K562 (cell line): ENCODE measurements around the gene NRXN3. TPM values are rescaled to one million over a fixed set of nuclear protein-coding genes. Genes with fewer than 3 reads are reported as not detected.

Source experiments
- ATAC-seq: fragments of 200-7000 bp; cut with Tn5 transposase; 3 replicates; pipeline ENCODE4 v1.9.1; 2020; ENCODE audit warnings: moderate library complexity
- BruUV-seq: library from RNA; stranded (reverse); fragments of 400-500 nt; replicated peaks from 2 replicates; lab custom pipeline; 2021; lab: Mats Ljungman, UMichigan
- CTCF ChIA-PET: fragments of 300-600 bp; formaldehyde crosslinking; extraction: SDS; loops from one replicate; lab custom pipeline; 2021; ENCODE audit warnings: low intra/inter-chr PET ratio; lab: Yijun Ruan, JAX
- POLR2A ChIA-PET: fragments of 300-600, 350-650 bp; sonication (Branson Sonifier 250); formaldehyde crosslinking; extraction: SDS; loops from one replicate; lab custom pipeline; 2021; ENCODE audit warnings: antibody characterized with exemption, inconsistent platforms; lab: Yijun Ruan, JAX
- DNase-seq, 4 experiments: peaks; one replicate each; pipeline versions ENCODE4 v3.0.0 to v3.0.0-alpha.2; 2011 to 2018; ENCODE audit warnings: low spot score in 3 of 4, mixed read lengths in 3 of 4; ENCODE audit errors: extremely low read depth in 1 of 4
- FAIRE-seq: peaks from 2 replicates; lab custom pipeline; 2011; peaks lifted over from hg19 to GRCh38; lab: Jason Lieb, UNC
- H2AFZ ChIP-seq: 2 replicates; pipeline ENCODE4 v1.6.0; 2011; ENCODE audit warnings: low read depth, low read length, control low read depth, inconsistent platforms
- H3K27ac ChIP-seq: fragments of 200-600 bp; 3 replicates; pipeline ENCODE4 v1.8.0; 2011; ENCODE audit warnings: low read depth, mild to moderate bottlenecking, control low read depth, inconsistent platforms, low read length, moderate library complexity, mixed read lengths; ENCODE audit errors: extremely low read depth
- H3K27me3 ChIP-seq, 2 experiments: fragments of 300-600 bp in 1 of 2; 2 replicates in 1 of 2; 3 replicates in 1 of 2; pipeline versions ENCODE4 v1.6.0 to v1.8.0; 2011; ENCODE audit warnings: inconsistent platforms in 2 of 2, low read length in 2 of 2, mild to moderate bottlenecking in 1 of 2, mixed read lengths in 1 of 2, moderate library complexity in 1 of 2; ENCODE audit not compliant: control insufficient read depth in 2 of 2, insufficient read depth in 2 of 2
- H3K36me3 ChIP-seq: fragments of 300-600 bp; 3 replicates; pipeline ENCODE4 v1.8.0; 2011; ENCODE audit warnings: mild to moderate bottlenecking, low read length, inconsistent platforms; ENCODE audit not compliant: control insufficient read depth, insufficient read depth
- H3K4me1 ChIP-seq, 2 experiments: fragments of 200-600 bp in 1 of 2; replicated peaks in 1 of 2; 2 replicates in 1 of 2; 3 replicates in 1 of 2; pipeline versions ENCODE4 v1.5.1 to v1.8.0; 2011; ENCODE audit warnings: inconsistent platforms in 2 of 2, low read length in 2 of 2, mild to moderate bottlenecking in 1 of 2, mixed read lengths in 1 of 2, moderate library complexity in 1 of 2; ENCODE audit not compliant: control insufficient read depth in 2 of 2, insufficient read depth in 2 of 2
- H3K4me2 ChIP-seq: 2 replicates; pipeline ENCODE4 v1.6.1; 2011; ENCODE audit warnings: low read length, control low read depth, inconsistent platforms, mixed read lengths; ENCODE audit not compliant: insufficient read depth
- H3K4me3 ChIP-seq: fragments of 200-600 bp; sonication (generic), shearing (Covaris generic); 2 replicates; pipeline ENCODE4 v1.5.1; 2016; ENCODE audit warnings: control low read depth, inconsistent platforms
- H3K79me2 ChIP-seq: fragments of 200-600 bp; 3 replicates; pipeline ENCODE4 v1.8.0; 2011; ENCODE audit warnings: low read length, inconsistent platforms; ENCODE audit not compliant: control insufficient read depth, insufficient read depth
- H3K9ac ChIP-seq, 2 experiments: 2 replicates each; pipeline versions ENCODE4 v1.6.0 to v1.6.1; 2011; ENCODE audit warnings: low read depth in 2 of 2, low read length in 2 of 2, control low read depth in 1 of 2, inconsistent platforms in 1 of 2, mild to moderate bottlenecking in 1 of 2, mixed read lengths in 1 of 2; ENCODE audit not compliant: insufficient read depth in 1 of 2
- H3K9me1 ChIP-seq: one replicate; pipeline ENCODE4 v1.6.0; 2011; ENCODE audit warnings: inconsistent platforms, mild to moderate bottlenecking, low read length, moderate library complexity; ENCODE audit not compliant: control insufficient read depth, insufficient read depth
- H3K9me3 ChIP-seq: replicated peaks from 2 replicates; pipeline ENCODE4 v1.5.1; 2011; ENCODE audit warnings: low read depth, low read length, inconsistent platforms; ENCODE audit not compliant: control insufficient read depth, insufficient read depth
- H4K20me1 ChIP-seq: replicated peaks from 2 replicates; pipeline ENCODE4 v1.6.1; 2011; ENCODE audit warnings: low read length, inconsistent platforms, mixed read lengths; ENCODE audit not compliant: control insufficient read depth, insufficient read depth
- CTBP1 ChIP-seq: fragments of 450-650 bp; IDR thresholded peaks from 2 replicates; pipeline ENCODE4 v1.6.1; 2016; ENCODE audit warnings: borderline replicate concordance
- NFE2 ChIP-seq: IDR thresholded peaks from 2 replicates; pipeline ENCODE4 v1.6.1; 2014; ENCODE audit warnings: antibody characterized with exemption, low read depth
- NR2C1 ChIP-seq, 2 experiments: fragments of 450-650 bp; IDR thresholded peaks; 2 replicates each; pipeline ENCODE4 v1.6.1; 2017; ENCODE audit warnings: mild to moderate bottlenecking in 2 of 2, antibody characterized with exemption in 1 of 2, inconsistent platforms in 1 of 2, missing compliant biosample characterization in 1 of 2, missing genetic modification characterization in 1 of 2
- PRPF4 ChIP-seq: fragments of 200-400 bp; formaldehyde crosslinking; IDR thresholded peaks from one replicate; pipeline ENCODE4 v1.6.1; 2017; ENCODE audit warnings: low read length, low read depth, mild to moderate bottlenecking; ENCODE audit not compliant: insufficient read depth, poor library complexity, severe bottlenecking
- SMAD1 ChIP-seq: fragments of 150-350 bp; IDR thresholded peaks from 2 replicates; pipeline ENCODE4 v1.6.1; 2014; ENCODE audit warnings: low read length, low read depth; ENCODE audit not compliant: partially characterized antibody
- SMARCA5 ChIP-seq: fragments of 450-650 bp; IDR thresholded peaks from 2 replicates; pipeline ENCODE4 v1.6.1; 2016
- SRSF9 ChIP-seq: fragments of 200-400 bp; formaldehyde crosslinking; IDR thresholded peaks from 2 replicates; pipeline ENCODE4 v1.6.1; 2017; ENCODE audit warnings: low read depth, low read length, borderline replicate concordance
- WGBS: fragments of 100-300 bp; shearing (Covaris generic); methylation state at CpG from one replicate; pipeline ENCODE4 v1.1.6; 2016; ENCODE audit warnings: low coverage, mixed read lengths; ENCODE audit not compliant: insufficient coverage; ENCODE audit errors: missing lambda C conversion rate; 5-methylcytosine and 5-hydroxymethylcytosine counted together
- in situ Hi-C: fragments of 300-500 bp; cut with MboI; formaldehyde crosslinking; loops from 4 replicates; pipeline ENCODE4 v1.15.0; 2018; ENCODE audit warnings: inconsistent platforms, mixed read lengths
- intact Hi-C: fragments of 100-400 bp; cut with micrococcal nuclease; formaldehyde crosslinking; loops from 2 replicates; pipeline ENCODE4 v1.14.2; 2022
- polyA plus RNA-seq, 8 experiments: library from polyadenylated mRNA; depleted of rRNA in 4 of 8; stranded (reverse) in 5 of 8; unstranded in 3 of 8; fragments of >200 nt; fragmentation: Nextera tagmentation in 2 of 8; fragmentation: Illumina TruSeq in 1 of 8; extraction: Ambion mirVana in 2 of 8; extraction: Trizol in 1 of 8; gene quantifications; 2 replicates each; pipeline versions ENCODE4 v1.2.1 to v1.2.3, GENCODE V29; 2011 to 2014; ENCODE audit warnings: inconsistent platforms in 1 of 8, missing spikeins in 1 of 8
- total RNA-seq, 7 experiments: library from RNA; depleted of rRNA in 6 of 7; stranded (reverse); fragments of >200 nt in 6 of 7; fragmentation: Illumina TruSeq in 2 of 7; extraction: Trizol in 2 of 7; gene quantifications; 2 replicates each; pipeline versions ENCODE4 v1.2.1 to v1.2.3, GENCODE V29; 2011 to 2021; ENCODE audit warnings: low replicate concordance in 1 of 7
- TF ChIP-seq, protein P1 (sequence below): fragments of 250-450 bp; sonication (Bioruptor Pico); IDR thresholded peaks from 2 replicates; pipeline ENCODE4 v1.4.0; 2020; ENCODE audit warnings: mild to moderate bottlenecking
- TF ChIP-seq, protein P2 (sequence below), 2 experiments: fragments of 450-650 bp in 1 of 2; IDR thresholded peaks; 2 replicates each; pipeline ENCODE4 v1.6.1; 2011 to 2017; ENCODE audit warnings: low read depth in 2 of 2, antibody characterized with exemption in 1 of 2, borderline replicate concordance in 1 of 2, low read length in 1 of 2, mild to moderate bottlenecking in 1 of 2, mixed read lengths in 1 of 2; ENCODE audit not compliant: control insufficient read depth in 1 of 2

Gene NRXN3
- total and polyA plus RNA-seq, 9 of the 15 experiments (the other 6 are each of a cell fraction or from before 2014, with no cell fraction given), result 0.09 TPM; not detected in 8

DNA sequence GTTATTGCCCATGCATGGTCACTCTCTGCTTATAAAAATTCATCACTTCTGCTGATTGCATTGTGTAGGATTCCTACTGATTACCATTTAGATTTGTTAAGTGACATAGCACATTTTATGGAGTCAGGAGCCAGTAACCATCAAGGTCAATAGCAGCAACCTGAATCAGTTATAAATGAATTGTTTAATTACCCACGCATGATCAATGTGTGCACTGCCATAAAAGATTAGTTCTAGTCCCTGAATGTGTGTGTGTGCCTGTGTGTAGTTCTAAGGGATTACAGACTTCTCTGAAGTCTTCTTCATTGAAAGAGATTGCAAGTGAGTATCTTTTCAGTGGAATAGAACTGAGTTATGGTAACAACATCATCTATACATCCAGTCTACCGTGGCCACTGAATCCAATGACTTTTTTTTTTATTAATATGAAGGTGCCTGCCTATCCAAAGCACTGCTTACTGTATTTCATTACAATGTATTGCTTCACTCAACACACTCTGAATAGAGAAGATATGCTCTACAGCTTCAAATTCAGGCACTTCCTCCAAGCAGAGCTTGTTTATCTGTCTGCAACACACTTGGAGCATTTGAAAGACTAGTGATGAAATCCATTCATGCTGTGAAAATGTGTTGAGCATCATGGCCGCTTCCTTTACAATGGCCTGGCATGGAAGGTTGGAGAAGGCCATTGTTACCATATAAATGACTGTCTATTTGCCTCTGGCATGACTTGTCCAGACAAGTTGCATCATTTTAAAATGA lies 1659.4 kb downstream of the NRXN3 start:
- Histone ChIP-seq H3K79me2 (no peaks in the 10 kb centered on the region), H3K9me1 (no peaks in the 10 kb centered on the region), H3K9me3 (no peaks in the 10 kb centered on the region), H2AFZ (no peak overlapping the region), H3K4me3 (no peak overlapping the region), H3K36me3 (no peaks in the 10 kb centered on the region), H4K20me1 (no peaks in the 10 kb centered on the region), H3K4me2 (no peak overlapping the region), H3K27ac (no peak overlapping the region), H3K9ac (no peak overlapping the region), H3K4me1 (no peaks in the 10 kb centered on the region), H3K27me3 (no peaks in the 10 kb centered on the region)
- ATAC-seq (no peak), FAIRE-seq (no peak), DNase-seq (no peak)
- WGBS, result 3% methylated on average over 3 of the region's 3 CpGs
- CTCF ChIA-PET, result no interaction called here
- POLR2A ChIA-PET, result no interaction called here
- intact Hi-C loops (no loop called here), in situ Hi-C loops (no loop called here)
- TF ChIP-seq CTBP1 (no peak), NFE2 (no peak), NR2C1 (IDR thresholded peaks at IDR 0.05) (no peak), NR2C1 (tag; IDR thresholded peaks at IDR 0.05) (no peak)
- BruUV-seq, result no TSS peak

DNA sequence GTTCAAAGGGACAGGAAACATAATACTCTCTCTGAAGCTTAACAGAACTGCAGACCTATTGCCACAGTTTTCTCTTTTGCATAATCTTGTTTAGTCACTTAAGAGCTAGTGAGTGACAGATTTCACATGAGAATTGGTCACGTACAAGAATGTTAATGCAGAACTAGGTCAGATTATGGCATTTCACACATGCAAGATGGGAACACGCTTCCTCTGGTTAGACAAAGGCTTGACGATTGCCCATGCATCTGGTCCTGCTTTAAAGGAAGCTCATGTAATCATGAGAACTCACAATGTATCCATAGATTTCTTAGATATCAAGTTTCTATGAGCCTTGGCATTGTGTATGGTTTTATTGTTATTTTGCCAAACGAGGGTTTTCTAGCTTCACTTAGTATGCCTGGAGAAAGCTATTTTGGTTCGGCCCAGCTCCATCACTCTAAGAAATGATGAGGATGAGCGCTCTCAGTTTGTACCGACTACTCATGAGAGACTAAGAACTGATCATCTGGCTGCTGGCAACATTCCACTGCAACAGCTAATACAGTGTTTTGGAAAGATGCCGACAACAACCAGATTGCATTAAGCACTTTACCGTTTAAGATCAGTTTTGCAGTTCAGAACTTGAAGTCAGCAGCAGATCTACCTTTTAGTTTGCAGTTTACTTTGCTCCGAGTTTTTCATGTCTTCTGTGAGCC lies 1661.2 kb downstream of the NRXN3 start:
- no peak overlapping the region for H3K4me3 ChIP-seq
- H3K9ac ChIP-seq, result no peak overlapping the region
- ATAC-seq (no peak), DNase-seq (no peak), FAIRE-seq (no peak)
- H3K27me3 ChIP-seq, result no peaks in the 10 kb centered on the region
- intact Hi-C loops (no loop called here), in situ Hi-C loops (no loop called here)
- H3K9me1 ChIP-seq, result no peaks in the 10 kb centered on the region
- H3K27ac ChIP-seq, result no peak overlapping the region
- no peak overlapping the region for H2AFZ ChIP-seq
- no peaks in the 10 kb centered on the region for H3K4me1 ChIP-seq
- H3K4me2 ChIP-seq, result no peak overlapping the region
- under 1% methylated on average over 10 of the region's 10 CpGs for WGBS
- CTCF ChIA-PET, result no interaction called here
- no peaks in the 10 kb centered on the region for H3K79me2 ChIP-seq
- POLR2A ChIA-PET, result no interaction called here
- no TSS peak for BruUV-seq
- no peaks in the 10 kb centered on the region for H3K9me3 ChIP-seq
- H4K20me1 ChIP-seq, result no peaks in the 10 kb centered on the region
- no peaks in the 10 kb centered on the region for H3K36me3 ChIP-seq
- TF ChIP-seq, protein P1, sequence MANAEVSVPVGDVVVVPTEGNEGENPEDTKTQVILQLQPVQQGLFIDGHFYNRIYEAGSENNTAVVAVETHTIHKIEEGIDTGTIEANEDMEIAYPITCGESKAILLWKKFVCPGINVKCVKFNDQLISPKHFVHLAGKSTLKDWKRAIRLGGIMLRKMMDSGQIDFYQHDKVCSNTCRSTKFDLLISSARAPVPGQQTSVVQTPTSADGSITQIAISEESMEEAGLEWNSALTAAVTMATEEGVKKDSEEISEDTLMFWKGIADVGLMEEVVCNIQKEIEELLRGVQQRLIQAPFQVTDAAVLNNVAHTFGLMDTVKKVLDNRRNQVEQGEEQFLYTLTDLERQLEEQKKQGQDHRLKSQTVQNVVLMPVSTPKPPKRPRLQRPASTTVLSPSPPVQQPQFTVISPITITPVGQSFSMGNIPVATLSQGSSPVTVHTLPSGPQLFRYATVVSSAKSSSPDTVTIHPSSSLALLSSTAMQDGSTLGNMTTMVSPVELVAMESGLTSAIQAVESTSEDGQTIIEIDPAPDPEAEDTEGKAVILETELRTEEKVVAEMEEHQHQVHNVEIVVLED (CRISPR knock-in tag), result no peak
- TF ChIP-seq PRPF4 (no peak), SRSF9 (no peak), SMARCA5 (no peak), SMAD1 (no peak)
- TF ChIP-seq, protein P2, sequence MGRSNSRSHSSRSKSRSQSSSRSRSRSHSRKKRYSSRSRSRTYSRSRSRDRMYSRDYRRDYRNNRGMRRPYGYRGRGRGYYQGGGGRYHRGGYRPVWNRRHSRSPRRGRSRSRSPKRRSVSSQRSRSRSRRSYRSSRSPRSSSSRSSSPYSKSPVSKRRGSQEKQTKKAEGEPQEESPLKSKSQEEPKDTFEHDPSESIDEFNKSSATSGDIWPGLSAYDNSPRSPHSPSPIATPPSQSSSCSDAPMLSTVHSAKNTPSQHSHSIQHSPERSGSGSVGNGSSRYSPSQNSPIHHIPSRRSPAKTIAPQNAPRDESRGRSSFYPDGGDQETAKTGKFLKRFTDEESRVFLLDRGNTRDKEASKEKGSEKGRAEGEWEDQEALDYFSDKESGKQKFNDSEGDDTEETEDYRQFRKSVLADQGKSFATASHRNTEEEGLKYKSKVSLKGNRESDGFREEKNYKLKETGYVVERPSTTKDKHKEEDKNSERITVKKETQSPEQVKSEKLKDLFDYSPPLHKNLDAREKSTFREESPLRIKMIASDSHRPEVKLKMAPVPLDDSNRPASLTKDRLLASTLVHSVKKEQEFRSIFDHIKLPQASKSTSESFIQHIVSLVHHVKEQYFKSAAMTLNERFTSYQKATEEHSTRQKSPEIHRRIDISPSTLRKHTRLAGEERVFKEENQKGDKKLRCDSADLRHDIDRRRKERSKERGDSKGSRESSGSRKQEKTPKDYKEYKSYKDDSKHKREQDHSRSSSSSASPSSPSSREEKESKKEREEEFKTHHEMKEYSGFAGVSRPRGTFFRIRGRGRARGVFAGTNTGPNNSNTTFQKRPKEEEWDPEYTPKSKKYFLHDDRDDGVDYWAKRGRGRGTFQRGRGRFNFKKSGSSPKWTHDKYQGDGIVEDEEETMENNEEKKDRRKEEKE (IDR thresholded peaks at IDR 0.05; ENCODE audit: borderline replicate concordance in 1 of 2, control insufficient read depth in 1 of 2, low read depth in 2 of 2, low read length in 1 of 2), result no peak
